Measurements from ENCODE around the gene PRSS53.
"Not testable (repeated sequence)": the region's sequence is repeated elsewhere in the genome, so short reads cannot be mapped to it uniquely, and the experiment has no call there.

PRSS53 gene

GRCh38 chr16:31088459-31089183 lies at the start of gene PRSS53:
TSS of gene PRSS53 (minus strand) at chr16:31088943. CDS start at chr16:31088809, 134 bp downstream.
- no peak for DNase-seq (ENCODE audit: low read depth)

GRCh38 chr16:31136822-31137499 lies 48.2 kb upstream of the PRSS53 start:
- DNase-seq (ENCODE audit: low read depth) = not testable (repeated sequence)

GRCh38 chr16:31136287-31136662 lies 47.5 kb upstream of the PRSS53 start:
- no peak for DNase-seq (ENCODE audit: low read depth)

GRCh38 chr16:31135535-31136286 lies 47.0 kb upstream of the PRSS53 start, which contains the start of gene PRSS8:
TSS of gene PRSS8 (minus strand) at chr16:31135727. CDS start at chr16:31135498, 229 bp downstream.
- DNase-seq (ENCODE audit: low read depth) = no peak

- no peak for DNase-seq (ENCODE audit: low read depth)
Measured at GRCh38 chr16:31134625-31135534, 46.1 kb upstream of the PRSS53 start.

GRCh38 chr16:31134091-31134571 lies 45.4 kb upstream of the PRSS53 start:
- no peak for DNase-seq (ENCODE audit: low read depth)

GRCh38 chr16:31133046-31133501 lies 44.3 kb upstream of the PRSS53 start:
- DNase-seq (ENCODE audit: low read depth) = no peak

GRCh38 chr16:31132303-31132979 lies 43.7 kb upstream of the PRSS53 start:
- no peak for DNase-seq (ENCODE audit: low read depth)

GRCh38 chr16:31131841-31132271 lies 43.1 kb upstream of the PRSS53 start:
- no peak for DNase-seq (ENCODE audit: low read depth)

- DNase-seq (ENCODE audit: low read depth) = no peak
Measured at GRCh38 chr16:31131416-31131815, 42.7 kb upstream of the PRSS53 start.

GRCh38 chr16:31130899-31131298 lies 42.2 kb upstream of the PRSS53 start:
- no peak for DNase-seq (ENCODE audit: low read depth)

- no peak for DNase-seq (ENCODE audit: low read depth)
Measured at GRCh38 chr16:31130336-31130891, 41.7 kb upstream of the PRSS53 start.

GRCh38 chr16:31129568-31130335 lies 41.0 kb upstream of the PRSS53 start:
- DNase-seq (ENCODE audit: low read depth) = no peak

- no peak for DNase-seq (ENCODE audit: low read depth)
Measured at GRCh38 chr16:31128711-31129567, 40.2 kb upstream of the PRSS53 start.

- no peak for DNase-seq (ENCODE audit: low read depth)
Measured at GRCh38 chr16:31127182-31127581, 38.4 kb upstream of the PRSS53 start.

GRCh38 chr16:31125844-31126243 lies 37.1 kb upstream of the PRSS53 start:
- DNase-seq (ENCODE audit: low read depth) = no peak

- no peak for DNase-seq (ENCODE audit: low read depth)
Measured at GRCh38 chr16:31120129-31120528, 31.4 kb upstream of the PRSS53 start.

- no peak for DNase-seq (ENCODE audit: low read depth)
Measured at GRCh38 chr16:31118223-31119155, 29.7 kb upstream of the PRSS53 start.

Data from activated T-cell treated with anti-CD3 and anti-CD28 coated beads for 24 hours (primary cell).